Mesenchymal stem cell (in vitro differentiated cells and primary cell): ENCODE data around the gene CNR2.
"Not testable (repeated sequence)": the region's sequence is repeated elsewhere in the genome, so short reads cannot be mapped to it uniquely, and the experiment has no call there.

ENCODE experiments used
- DNase-seq: peaks from one replicate; pipeline ENCODE4 v3.0.0-alpha.2; 2013
- H2AFZ ChIP-seq: one replicate; pipeline ENCODE4 v1.6.1; 2013; ENCODE audit warnings: low read depth, mild to moderate bottlenecking, control low read depth, inconsistent platforms, low read length, moderate library complexity
- H2AK5ac ChIP-seq: 2 replicates; pipeline ENCODE4 v1.6.1; 2013; ENCODE audit warnings: low read length, moderate library complexity, mild to moderate bottlenecking, inconsistent platforms; ENCODE audit not compliant: severe bottlenecking
- H2BK120ac ChIP-seq: one replicate; pipeline ENCODE4 v1.6.1; 2013; ENCODE audit warnings: low read depth, mild to moderate bottlenecking, inconsistent platforms, low read length, moderate library complexity
- H2BK12ac ChIP-seq, 2 experiments: one replicate each; pipeline ENCODE4 v1.6.1; 2013; ENCODE audit warnings: inconsistent platforms in 2 of 2, low read length in 2 of 2, mild to moderate bottlenecking in 2 of 2, moderate library complexity in 2 of 2, control low read depth in 1 of 2
- H2BK15ac ChIP-seq: one replicate; pipeline ENCODE4 v1.6.1; 2013; ENCODE audit warnings: mild to moderate bottlenecking, low read depth, inconsistent platforms; ENCODE audit not compliant: poor library complexity, severe bottlenecking
- H2BK5ac ChIP-seq: 2 replicates; pipeline ENCODE4 v1.6.1; 2013; ENCODE audit warnings: low read depth, mild to moderate bottlenecking, low read length, control low read depth, inconsistent platforms; ENCODE audit not compliant: poor library complexity, severe bottlenecking
- H3K14ac ChIP-seq, 2 experiments: one replicate each; pipeline ENCODE4 v1.6.1; 2013; ENCODE audit warnings: inconsistent platforms in 2 of 2, low read length in 2 of 2, control low read depth in 1 of 2, mild to moderate bottlenecking in 1 of 2, moderate library complexity in 1 of 2
- H3K18ac ChIP-seq, 2 experiments: one replicate each; pipeline ENCODE4 v1.6.1; 2013; ENCODE audit warnings: inconsistent platforms in 2 of 2, low read length in 2 of 2, control low read depth in 1 of 2, low read depth in 1 of 2, mild to moderate bottlenecking in 1 of 2
- H3K23ac ChIP-seq, 2 experiments: one replicate each; pipeline ENCODE4 v1.6.1; 2013; ENCODE audit warnings: inconsistent platforms in 2 of 2, low read length in 2 of 2, mild to moderate bottlenecking in 2 of 2, moderate library complexity in 2 of 2, control low read depth in 1 of 2
- H3K27ac ChIP-seq: 2 replicates; pipeline ENCODE4 v1.5.1; 2013; ENCODE audit warnings: mild to moderate bottlenecking, moderate library complexity, low read length, control low read depth, inconsistent platforms; ENCODE audit not compliant: poor library complexity, severe bottlenecking
- H3K27me3 ChIP-seq, 2 experiments: 2 replicates each; pipeline versions ENCODE4 v1.6.1 to v1.7.0; 2013; ENCODE audit warnings: low read length in 2 of 2, mild to moderate bottlenecking in 2 of 2, moderate library complexity in 2 of 2, control low read depth in 1 of 2, inconsistent platforms in 1 of 2; ENCODE audit not compliant: control insufficient read depth in 1 of 2, insufficient read depth in 1 of 2
- H3K36me3 ChIP-seq, 2 experiments: 2 replicates each; pipeline versions ENCODE4 v1.6.1 to v1.7.0; 2013; ENCODE audit warnings: low read length in 2 of 2, control low read depth in 1 of 2, inconsistent platforms in 1 of 2, low read depth in 1 of 2, mild to moderate bottlenecking in 1 of 2; ENCODE audit not compliant: insufficient read depth in 2 of 2, control insufficient read depth in 1 of 2
- H3K4ac ChIP-seq, 2 experiments: one replicate each; pipeline ENCODE4 v1.6.1; 2013; ENCODE audit warnings: inconsistent platforms in 2 of 2, low read length in 2 of 2, mild to moderate bottlenecking in 2 of 2, moderate library complexity in 2 of 2, control low read depth in 1 of 2, low read depth in 1 of 2
- H3K4me1 ChIP-seq: 2 replicates; pipeline ENCODE4 v1.6.1; 2013; ENCODE audit warnings: low read depth, low read length, control low read depth; ENCODE audit not compliant: control insufficient read depth, insufficient read depth
- H3K4me2 ChIP-seq: 2 replicates; pipeline ENCODE4 v1.6.1; 2013; ENCODE audit warnings: low read length, mild to moderate bottlenecking, inconsistent platforms; ENCODE audit not compliant: poor library complexity, severe bottlenecking
- H3K4me3 ChIP-seq, 2 experiments: 2 replicates each; pipeline versions ENCODE4 v1.5.1 to v1.7.0; 2013; ENCODE audit warnings: low read length in 2 of 2, mild to moderate bottlenecking in 2 of 2, control low read depth in 1 of 2, low read depth in 1 of 2; ENCODE audit not compliant: insufficient read depth in 1 of 2
- H3K79me1 ChIP-seq: replicated peaks from 2 replicates; pipeline ENCODE4 v1.6.1; 2013; ENCODE audit warnings: mild to moderate bottlenecking, control low read depth, low read length, inconsistent platforms; ENCODE audit not compliant: poor library complexity, severe bottlenecking
- H3K9ac ChIP-seq: 2 replicates; pipeline ENCODE4 v1.7.0; 2013; ENCODE audit warnings: mild to moderate bottlenecking, low read length, moderate library complexity
- H3K9me3 ChIP-seq: 2 replicates; pipeline ENCODE4 v1.7.0; 2013; ENCODE audit warnings: mild to moderate bottlenecking, low read length; ENCODE audit not compliant: control insufficient read depth
- H4K8ac ChIP-seq: one replicate; pipeline ENCODE4 v1.6.1; 2013; ENCODE audit warnings: inconsistent platforms, mild to moderate bottlenecking, low read length, moderate library complexity
- H4K91ac ChIP-seq: one replicate; pipeline ENCODE4 v1.6.1; 2013; ENCODE audit warnings: mild to moderate bottlenecking, low read length, inconsistent platforms
- WGBS: methylation state at CpG from one replicate; pipeline ENCODE4 v1.1.7; 2013; ENCODE audit warnings: mixed read lengths; 5-methylcytosine and 5-hydroxymethylcytosine counted together

Gene CNR2

GRCh38 chr1:23862640-23863039 is 50.5 kb downstream of the CNR2 start:
- Histone ChIP-seq H2AK5ac (no peak overlapping the region), H3K4me3 (no peak overlapping the region), H2BK12ac (no peak overlapping the region), H3K36me3 (peaks cover 11 to 20% of the 10 kb centered on the region in 2 experiments), H3K14ac (no peak overlapping the region), H2BK120ac (no peak overlapping the region), H2BK5ac (no peak overlapping the region), H4K91ac (no peak overlapping the region), H3K27ac (no peak overlapping the region), H3K23ac (no peak overlapping the region), H2BK15ac (no peak overlapping the region), H3K4me2 (no peak overlapping the region), H3K4me1 (peaks cover 10% of the 10 kb centered on the region), H4K8ac (no peak overlapping the region), H3K9ac (no peak overlapping the region), H2AFZ (no peak overlapping the region), H3K79me1 (peaks cover 5% of the 10 kb centered on the region), H3K27me3 (peaks cover 0 to 13% of the 10 kb centered on the region in 2 experiments), H3K9me3 (no peaks in the 10 kb centered on the region), H3K18ac (no peak overlapping the region), H3K4ac (no peak overlapping the region)
- DNase-seq: no peak
- no CpG with 5 or more reads among the region's 3 CpGs for WGBS

- Histone ChIP-seq H2BK5ac (no peak overlapping the region), H4K8ac (no peak overlapping the region), H3K27me3 (no peaks in the 10 kb centered on the region), H2BK12ac (no peak overlapping the region), H3K4ac (no peak overlapping the region), H3K4me3 (no peak overlapping the region), H3K18ac (no peak overlapping the region), H2BK15ac (no peak overlapping the region), H4K91ac (no peak overlapping the region), H3K14ac (no peak overlapping the region), H2BK120ac (no peak overlapping the region), H2AFZ (no peak overlapping the region), H3K9ac (no peak overlapping the region), H3K36me3 (peaks cover 2 to 7% of the 10 kb centered on the region in 2 experiments), H3K27ac (no peak overlapping the region), H3K4me1 (no peaks in the 10 kb centered on the region), H3K23ac (no peak overlapping the region), H3K79me1 (no peaks in the 10 kb centered on the region), H3K9me3 (no peaks in the 10 kb centered on the region), H3K4me2 (no peak overlapping the region), H2AK5ac (no peak overlapping the region)
- peak; percentile 22 for DNase-seq
- no CpG with 5 or more reads among the region's 2 CpGs for WGBS
These were observed 58.6 kb downstream of the CNR2 start for GRCh38 chr1:23854568-23854967.

GRCh38 chr1:23853124-23853523 is 60.0 kb downstream of the CNR2 start:
- 98% methylated on average over 7 of the region's 34 CpGs for WGBS
- not testable (repeated sequence) for H3K4me3 ChIP-seq, H3K18ac ChIP-seq, H3K79me1 ChIP-seq, H2BK12ac ChIP-seq, DNase-seq, H3K27me3 ChIP-seq, H3K23ac ChIP-seq, H2AK5ac ChIP-seq, H3K4ac ChIP-seq, H4K91ac ChIP-seq, H2BK15ac ChIP-seq, H3K36me3 ChIP-seq, H2AFZ ChIP-seq, H3K9ac ChIP-seq, H3K4me2 ChIP-seq, H3K14ac ChIP-seq, H3K27ac ChIP-seq, H2BK5ac ChIP-seq, H3K9me3 ChIP-seq, H2BK120ac ChIP-seq, H4K8ac ChIP-seq, H3K4me1 ChIP-seq

DNA sequence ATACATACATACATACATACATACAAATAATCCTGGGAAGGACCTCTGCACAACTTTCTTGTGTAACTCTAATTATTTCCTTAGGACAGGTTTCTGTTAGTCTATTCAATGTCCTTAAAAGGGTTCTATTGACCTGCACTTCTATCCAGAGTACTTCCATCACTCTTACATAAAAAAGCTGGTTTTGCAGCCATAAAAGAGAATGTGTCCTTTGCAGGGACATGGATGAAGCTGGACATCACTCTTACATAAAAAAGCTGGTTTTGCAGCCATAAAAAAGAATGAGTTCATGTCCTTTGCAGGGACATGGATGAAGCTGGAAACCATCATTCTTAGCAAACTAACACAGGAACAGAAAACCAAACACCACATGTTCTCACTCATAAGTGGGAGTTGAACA is 61.8 kb downstream of the CNR2 start:
- H2BK12ac ChIP-seq, H3K27me3 ChIP-seq, H2BK5ac ChIP-seq, H3K23ac ChIP-seq, H3K9ac ChIP-seq, H3K4me1 ChIP-seq, H3K4ac ChIP-seq, DNase-seq, H3K14ac ChIP-seq, H3K36me3 ChIP-seq, H2AFZ ChIP-seq, H2BK15ac ChIP-seq, H4K8ac ChIP-seq, H2AK5ac ChIP-seq, H4K91ac ChIP-seq, H3K79me1 ChIP-seq, H2BK120ac ChIP-seq, H3K9me3 ChIP-seq, H3K18ac ChIP-seq, H3K27ac ChIP-seq, H3K4me3 ChIP-seq, H3K4me2 ChIP-seq: not testable (repeated sequence)
